GM23338 (cell line): ENCODE measurements around the gene HYAL4. TPM values are rescaled to one million over a fixed set of nuclear protein-coding genes. Genes with fewer than 3 reads are reported as not detected.

Experiments used
- ATAC-seq: fragments of 200-7000 bp; cut with Tn5 transposase; 3 replicates; pipeline ENCODE4 v1.9.1; 2020
- DNase-seq: peaks from one replicate; pipeline ENCODE4 v3.0.0-alpha.2; 2015; ENCODE audit warnings: low spot score
- H2AFZ ChIP-seq: fragments of 200-600 bp; sonication (generic); 2 replicates; pipeline ENCODE4 v1.8.0; 2016; ENCODE audit warnings: antibody characterized with exemption, mild to moderate bottlenecking, moderate library complexity
- H3F3A ChIP-seq: fragments of 200-600 bp; sonication (generic); replicated peaks from 2 replicates; pipeline ENCODE4 v1.8.0; 2017; ENCODE audit warnings: antibody characterized with exemption, mixed run types, low read depth
- H3K27ac ChIP-seq: fragments of 200-600 bp; sonication (generic); 2 replicates; pipeline ENCODE4 v1.6.1; 2016; ENCODE audit warnings: low read depth
- H3K27me3 ChIP-seq: fragments of 200-600 bp; sonication (generic); 2 replicates; pipeline ENCODE4 v1.8.0; 2016; ENCODE audit warnings: mild to moderate bottlenecking, mixed run types, moderate library complexity; ENCODE audit not compliant: insufficient read depth
- H3K36me3 ChIP-seq: fragments of 200-600 bp; sonication (generic); 2 replicates; pipeline ENCODE4 v1.8.0; 2016; ENCODE audit warnings: mild to moderate bottlenecking; ENCODE audit not compliant: insufficient read depth
- H3K4me1 ChIP-seq: fragments of 200-600 bp; sonication (generic); 2 replicates; pipeline ENCODE4 v1.8.0; 2016; ENCODE audit warnings: mild to moderate bottlenecking, moderate library complexity; ENCODE audit not compliant: insufficient read depth
- H3K4me2 ChIP-seq: fragments of 200-600 bp; sonication (generic); 2 replicates; pipeline ENCODE4 v1.7.1; 2017; ENCODE audit warnings: mixed run types
- H3K4me3 ChIP-seq: fragments of 200-600 bp; sonication (generic); 2 replicates; pipeline ENCODE4 v1.6.1; 2016; ENCODE audit warnings: mixed run types
- H3K79me2 ChIP-seq: fragments of 200-600 bp; sonication (generic); replicated peaks from 2 replicates; pipeline ENCODE4 v1.8.0; 2017; ENCODE audit warnings: mild to moderate bottlenecking; ENCODE audit not compliant: insufficient read depth
- H3K9me2 ChIP-seq: fragments of 200-600 bp; sonication (generic); 2 replicates; pipeline ENCODE4 v1.8.0; 2017; ENCODE audit not compliant: insufficient read depth
- H4K20me1 ChIP-seq: fragments of 200-600 bp; sonication (generic); replicated peaks from 2 replicates; pipeline ENCODE4 v1.8.0; 2017; ENCODE audit warnings: mild to moderate bottlenecking; ENCODE audit not compliant: insufficient read depth
- H3K27ac Mint-ChIP-seq: 2 replicates; pipeline ENCODE4 v1.8.0; 2020; ENCODE audit warnings: inconsistent platforms, mild to moderate bottlenecking, moderate library complexity, mixed read lengths
- H3K27me3 Mint-ChIP-seq: 3 replicates; pipeline ENCODE4 v1.8.0; 2022; ENCODE audit warnings: low read depth, mild to moderate bottlenecking, moderate library complexity, mixed read lengths, inconsistent platforms; ENCODE audit not compliant: insufficient read depth, poor library complexity
- H3K36me3 Mint-ChIP-seq: 3 replicates; pipeline ENCODE4 v1.8.0; 2021; ENCODE audit warnings: low read depth, mild to moderate bottlenecking, inconsistent platforms, moderate library complexity, mixed read lengths
- H3K4me1 Mint-ChIP-seq: 3 replicates; pipeline ENCODE4 v1.8.0; 2020; ENCODE audit warnings: mild to moderate bottlenecking, inconsistent platforms, mixed read lengths
- H3K4me3 Mint-ChIP-seq: 3 replicates; pipeline ENCODE4 v1.8.0; 2021; ENCODE audit warnings: moderate library complexity, mild to moderate bottlenecking, inconsistent platforms, mixed read lengths
- H3K9me3 Mint-ChIP-seq: 3 replicates; pipeline ENCODE4 v1.8.0; 2020; ENCODE audit warnings: moderate library complexity, mild to moderate bottlenecking, inconsistent platforms, mixed read lengths
- CREB1 ChIP-seq: fragments of 250-450 bp; sonication (Bioruptor Pico); IDR thresholded peaks from 2 replicates; pipeline ENCODE4 v1.5.0; 2020; ENCODE audit warnings: low read depth, mild to moderate bottlenecking, moderate library complexity
- ETS1 ChIP-seq: IDR thresholded peaks from 2 replicates; pipeline ENCODE4 v1.6.1; 2016; ENCODE audit warnings: antibody characterized with exemption
- EZH2phosphoT487 ChIP-seq: fragments of 200-600 bp; sonication (generic); IDR thresholded peaks from one replicate; pipeline ENCODE4 v1.8.1; 2018; ENCODE audit warnings: antibody characterized with exemption; ENCODE audit not compliant: unreplicated experiment
- STAT1 ChIP-seq: IDR thresholded peaks from one replicate; pipeline ENCODE4 v1.6.1; 2016; ENCODE audit warnings: antibody characterized with exemption; ENCODE audit not compliant: unreplicated experiment
- polyA plus RNA-seq: library from polyadenylated mRNA; unstranded; fragments of >200 nt; fragmentation: Nextera tagmentation; extraction: Ambion mirVana; gene quantifications from 2 replicates; pipeline ENCODE4 v1.2.1, GENCODE V29; 2016
- total RNA-seq: library from RNA; depleted of rRNA; stranded (reverse); fragments of >200 nt; shearing (Covaris generic); gene quantifications from 2 replicates; pipeline ENCODE4 v1.2.3, GENCODE V29; 2014
- TF ChIP-seq, protein P1 (sequence below), 2 experiments: fragments of 200-600 bp in 1 of 2; sonication (generic) in 1 of 2; conservative IDR thresholded peaks; 2 replicates each; pipeline versions ENCODE4 v1.5.1 to v1.6.1; 2016 to 2017; ENCODE audit warnings: antibody characterized with exemption in 2 of 2, low read depth in 2 of 2, mild to moderate bottlenecking in 2 of 2, moderate library complexity in 1 of 2

The HYAL4 gene
- total and polyA plus RNA-seq, 2 experiments from 2014 or later: not detected

GRCh38 chr7:123805287-123805686, 39.7 kb upstream of the HYAL4 start (continued):
- TF ChIP-seq, protein P1, sequence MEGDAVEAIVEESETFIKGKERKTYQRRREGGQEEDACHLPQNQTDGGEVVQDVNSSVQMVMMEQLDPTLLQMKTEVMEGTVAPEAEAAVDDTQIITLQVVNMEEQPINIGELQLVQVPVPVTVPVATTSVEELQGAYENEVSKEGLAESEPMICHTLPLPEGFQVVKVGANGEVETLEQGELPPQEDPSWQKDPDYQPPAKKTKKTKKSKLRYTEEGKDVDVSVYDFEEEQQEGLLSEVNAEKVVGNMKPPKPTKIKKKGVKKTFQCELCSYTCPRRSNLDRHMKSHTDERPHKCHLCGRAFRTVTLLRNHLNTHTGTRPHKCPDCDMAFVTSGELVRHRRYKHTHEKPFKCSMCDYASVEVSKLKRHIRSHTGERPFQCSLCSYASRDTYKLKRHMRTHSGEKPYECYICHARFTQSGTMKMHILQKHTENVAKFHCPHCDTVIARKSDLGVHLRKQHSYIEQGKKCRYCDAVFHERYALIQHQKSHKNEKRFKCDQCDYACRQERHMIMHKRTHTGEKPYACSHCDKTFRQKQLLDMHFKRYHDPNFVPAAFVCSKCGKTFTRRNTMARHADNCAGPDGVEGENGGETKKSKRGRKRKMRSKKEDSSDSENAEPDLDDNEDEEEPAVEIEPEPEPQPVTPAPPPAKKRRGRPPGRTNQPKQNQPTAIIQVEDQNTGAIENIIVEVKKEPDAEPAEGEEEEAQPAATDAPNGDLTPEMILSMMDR (conservative IDR thresholded peaks at IDR 0.05; ENCODE audit: low read depth in 2 of 2): no peak

DNA sequence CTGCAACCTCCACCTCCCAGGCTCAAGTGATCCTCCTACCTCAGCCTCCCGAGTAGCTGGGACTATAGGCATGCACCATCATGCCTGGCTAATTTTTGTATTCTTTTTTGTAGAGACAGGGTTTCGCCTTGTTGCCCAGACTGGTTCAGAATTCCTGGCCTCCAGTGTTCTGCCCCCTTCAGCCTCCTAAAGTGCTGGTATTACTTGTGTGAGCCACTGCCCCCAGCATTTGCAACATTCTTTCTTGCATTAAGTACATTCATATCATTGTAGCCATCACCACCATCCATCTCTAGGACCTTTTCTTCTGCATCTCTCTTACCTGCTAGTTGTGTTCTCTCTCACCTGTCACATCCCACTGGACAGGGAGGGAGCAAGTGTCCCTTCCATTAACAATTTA, 35.5 kb upstream of the HYAL4 start:
- Mint-ChIP-seq H3K36me3 (no peaks in the 10 kb centered on the region), H3K4me3 (no peak overlapping the region), H3K27ac (no peak overlapping the region), H3K9me3 (peaks cover 3% of the 10 kb centered on the region; the same call in 1 of the 3 replicates), H3K4me1 (no peaks in the 10 kb centered on the region), H3K27me3 (no peaks in the 10 kb centered on the region)
- DNase-seq: no peak
- no peak overlapping the region for H2AFZ ChIP-seq
- no peaks in the 10 kb centered on the region for H4K20me1 ChIP-seq
- no peak overlapping the region for H3K4me2 ChIP-seq
- H3K27me3 ChIP-seq: no peaks in the 10 kb centered on the region
- H3K9me2 ChIP-seq: no peaks in the 10 kb centered on the region
- H3K4me3 ChIP-seq: no peak overlapping the region
- H3K79me2 ChIP-seq: no peaks in the 10 kb centered on the region
- TF ChIP-seq EZH2phosphoT487 (no peak), CREB1 (CRISPR knock-in tag) (no peak)
- no peak for ATAC-seq
- no peaks in the 10 kb centered on the region for H3F3A ChIP-seq
- no peak overlapping the region for H3K27ac ChIP-seq
- no peaks in the 10 kb centered on the region for H3K4me1 ChIP-seq
- no peaks in the 10 kb centered on the region for H3K36me3 ChIP-seq

DNA sequence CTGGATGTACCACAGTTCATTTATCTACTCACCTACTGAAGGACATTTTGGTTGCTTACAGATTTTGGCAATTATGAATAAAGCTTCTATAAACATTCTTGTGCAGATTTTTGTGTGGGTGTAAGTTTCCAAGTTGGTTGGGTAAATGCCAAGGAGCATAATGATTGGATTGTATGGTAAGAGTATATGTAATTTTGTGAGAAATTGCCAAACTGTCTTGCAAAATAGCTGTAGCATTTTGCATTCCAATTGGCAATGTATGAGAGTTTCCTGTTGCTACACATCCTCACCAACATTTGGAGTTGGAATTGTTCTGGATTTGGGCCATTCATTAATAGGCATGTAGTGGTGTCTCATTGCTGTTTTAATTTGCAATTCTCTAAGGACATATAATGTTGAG, 33.9 kb upstream of the HYAL4 start:
- no peak overlapping the region for H3K27ac Mint-ChIP-seq
- H3K27me3 Mint-ChIP-seq: no peaks in the 10 kb centered on the region
- H3K9me3 Mint-ChIP-seq: peaks cover 3% of the 10 kb centered on the region; the same call in 1 of the 3 replicates

More for the DNA sequence above, 33.9 kb upstream of the HYAL4 start:
- no peak overlapping the region for H2AFZ ChIP-seq
- H3K79me2 ChIP-seq: no peaks in the 10 kb centered on the region
- H3K27ac ChIP-seq: no peak overlapping the region
- Mint-ChIP-seq H3K4me1 (no peaks in the 10 kb centered on the region), H3K36me3 (no peaks in the 10 kb centered on the region), H3K4me3 (no peak overlapping the region)
- H4K20me1 ChIP-seq: no peaks in the 10 kb centered on the region
- H3K36me3 ChIP-seq: no peaks in the 10 kb centered on the region
- H3F3A ChIP-seq: no peaks in the 10 kb centered on the region
- TF ChIP-seq STAT1 (no peak), ETS1 (no peak)
- TF ChIP-seq, protein P1 (conservative IDR thresholded peaks at IDR 0.05; ENCODE audit: low read depth in 2 of 2): no peak
- no peak for DNase-seq
- no peak for ATAC-seq
- no peaks in the 10 kb centered on the region for H3K27me3 ChIP-seq
- no peaks in the 10 kb centered on the region for H3K9me2 ChIP-seq
- H3K4me3 ChIP-seq: no peak overlapping the region
- no peak overlapping the region for H3K4me2 ChIP-seq
- no peaks in the 10 kb centered on the region for H3K4me1 ChIP-seq
